AML-193 (cell line): Measurements from ENCODE around the gene IGFBP2.
A peak's percentile ranks its signal among the peaks of the same experiment; 100 is the strongest.

Experiments used
- DNase-seq, 2 experiments: peaks; one replicate each; lab custom pipeline; 2025; lab: John Stamatoyannopoulos, UW

Gene IGFBP2

DNA sequence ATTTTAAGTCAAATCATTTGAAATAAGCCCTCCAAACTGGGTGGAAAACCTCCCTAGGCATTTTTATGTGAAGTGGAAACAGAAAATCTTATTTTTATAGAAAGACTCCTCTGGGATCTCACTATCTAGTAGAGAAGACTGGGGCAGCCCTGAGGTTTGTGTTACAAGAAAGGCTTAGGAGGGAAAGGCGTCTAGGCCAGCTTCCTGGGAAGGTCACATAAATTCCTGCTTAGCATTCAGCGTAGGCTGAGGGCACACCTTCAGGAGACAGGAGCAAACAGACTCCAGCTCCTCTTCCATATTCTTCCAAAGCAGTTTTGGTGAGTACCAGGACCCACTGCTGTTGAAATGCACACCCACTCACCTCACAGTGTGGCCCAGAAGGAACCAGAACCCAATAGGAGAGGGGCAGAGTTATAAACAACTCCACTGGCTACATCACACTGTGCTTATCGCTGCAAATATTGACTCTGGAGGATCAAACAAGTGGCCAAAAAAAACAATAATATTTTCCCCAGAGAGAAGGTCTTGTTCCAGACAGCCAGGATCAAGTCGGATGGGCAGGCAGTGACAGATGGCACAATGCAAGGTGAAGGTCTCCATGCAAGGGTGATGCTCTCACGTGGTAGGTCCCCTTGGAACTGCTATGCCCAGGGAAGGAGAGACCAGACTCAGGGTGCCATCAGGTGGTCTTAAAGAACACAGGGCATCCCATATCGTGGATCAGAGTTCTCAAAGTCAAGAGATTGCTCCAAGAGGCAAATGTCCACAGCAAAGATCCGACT lies 17.7 kb upstream of the IGFBP2 start:
- no peak for DNase-seq

DNA sequence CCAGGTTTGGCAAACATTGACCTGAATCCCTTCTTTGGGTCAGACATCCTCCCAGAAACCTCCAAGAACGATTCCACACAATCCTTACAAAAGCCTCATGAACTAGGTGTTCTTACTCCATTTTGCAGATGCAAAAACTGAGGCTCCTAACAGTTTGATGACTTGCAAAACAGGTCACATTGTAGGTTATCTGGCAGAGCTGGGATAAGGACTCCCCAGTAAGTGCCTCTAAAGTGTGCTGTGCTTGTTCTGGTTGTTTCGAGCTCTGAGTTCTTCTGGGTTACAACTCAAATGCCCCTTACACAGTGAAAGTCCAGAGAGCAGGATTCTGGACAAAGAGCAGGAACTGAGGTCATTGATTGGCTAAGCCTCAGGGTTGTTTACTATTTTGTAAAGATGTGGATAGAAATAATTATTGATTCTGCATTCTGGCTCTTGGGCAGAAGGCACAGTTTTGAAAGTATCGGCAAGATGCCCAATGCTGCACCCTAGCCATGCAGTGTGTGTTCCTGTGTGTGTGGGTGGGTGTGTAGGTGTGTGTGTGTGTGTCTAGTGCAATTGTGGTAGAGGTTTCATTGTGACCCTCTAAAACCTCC lies 17.0 kb upstream of the IGFBP2 start:
- no peak for DNase-seq

DNA sequence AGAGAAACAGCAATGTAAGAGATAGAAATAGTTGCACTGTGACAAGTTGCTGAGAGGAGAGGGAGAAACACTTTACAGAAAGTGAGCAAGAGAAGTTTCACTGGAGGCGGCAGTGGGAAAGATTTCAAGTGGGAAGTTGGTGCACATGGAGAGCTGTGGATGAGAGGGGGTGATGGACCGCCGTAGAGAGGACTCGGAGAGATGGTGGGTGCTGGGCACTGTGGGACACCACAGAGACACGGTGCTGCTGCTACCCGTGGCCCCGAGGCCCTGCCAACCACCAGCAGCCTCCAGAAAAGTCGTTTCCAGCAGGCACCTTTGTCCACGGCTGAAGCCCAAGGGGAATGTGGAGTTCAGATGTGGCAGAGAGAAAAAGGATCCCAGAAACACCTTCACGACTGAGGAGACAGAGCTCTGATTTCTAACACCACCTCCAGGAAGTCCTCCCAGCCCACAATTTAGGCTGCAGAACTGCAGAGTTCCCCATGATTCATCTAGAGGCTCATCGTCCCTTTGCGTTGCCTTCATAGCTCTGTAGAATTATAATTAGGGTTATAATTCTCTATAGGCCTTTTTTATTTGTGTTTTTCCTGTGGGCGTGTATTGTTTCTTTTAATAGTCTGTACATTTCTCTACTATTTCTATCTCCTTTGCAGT lies 15.9 kb upstream of the IGFBP2 start:
- no peak for DNase-seq

DNA sequence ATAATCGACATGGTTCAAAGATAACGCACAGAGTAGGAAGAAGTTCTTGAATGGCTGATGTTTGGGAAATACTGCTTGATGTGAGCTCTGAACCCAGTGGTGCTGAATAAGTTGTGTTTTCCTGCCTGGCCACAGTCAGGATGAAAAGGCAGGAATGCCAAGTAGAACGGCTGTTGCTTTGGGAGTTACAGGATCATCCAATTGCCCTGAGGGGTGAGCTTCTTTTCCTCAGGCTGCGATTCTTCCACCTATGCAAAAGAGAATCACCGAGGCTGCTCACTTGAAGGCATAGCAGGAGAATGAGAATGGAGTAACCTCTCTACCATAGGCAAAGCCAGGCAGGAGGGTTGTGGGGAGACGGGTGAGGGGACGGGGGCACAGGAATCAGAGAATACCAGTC lies 14.4 kb upstream of the IGFBP2 start:
- no peak for DNase-seq

DNA sequence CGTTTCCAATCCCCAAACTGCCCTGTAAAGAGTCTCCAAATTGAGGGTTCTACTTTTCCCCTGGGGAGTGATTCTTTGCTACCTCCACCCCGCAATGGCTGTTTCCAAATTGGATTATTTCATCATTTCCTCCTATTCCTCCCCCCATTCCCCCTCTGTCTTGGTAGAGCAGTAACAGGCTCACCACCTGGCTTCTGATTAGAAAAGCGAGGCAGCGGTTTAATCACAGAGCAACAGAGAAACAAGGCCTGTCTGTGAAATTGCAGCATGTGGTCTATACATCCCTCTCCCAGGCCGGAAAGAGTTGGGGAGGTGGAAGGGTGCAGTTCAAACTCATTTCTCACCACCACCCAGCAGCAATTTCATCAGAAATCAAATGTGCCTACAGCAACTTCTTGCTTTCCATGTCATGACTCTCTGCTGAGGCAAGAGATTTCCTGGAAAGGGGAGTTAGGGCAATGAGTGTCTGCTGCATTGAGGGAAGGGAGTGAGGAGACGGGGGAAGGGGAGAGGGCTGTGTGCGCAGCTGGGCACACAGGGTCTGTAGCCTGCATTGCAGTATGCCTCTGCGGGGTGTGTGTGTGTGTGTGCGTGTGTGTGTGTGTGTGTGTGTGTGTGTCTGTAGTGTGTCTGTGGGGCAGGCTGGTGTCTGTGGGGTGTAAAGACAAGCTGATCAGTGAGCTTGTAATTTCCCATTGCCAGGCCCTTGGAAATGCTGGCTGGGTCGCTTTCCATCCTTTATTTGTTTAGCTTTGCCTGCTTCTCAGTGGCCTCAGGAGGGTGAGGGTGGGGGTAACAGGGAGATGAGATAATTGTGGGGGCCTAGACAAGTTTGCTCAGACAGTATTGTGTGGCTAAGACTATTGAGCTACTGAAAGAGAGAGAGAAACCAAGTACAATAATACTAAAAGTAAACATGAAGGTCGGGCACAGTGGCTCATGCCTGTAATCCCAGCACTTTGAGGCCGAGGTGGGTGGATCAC lies 13.5 kb upstream of the IGFBP2 start:
- peak; percentile 61 to 71 for DNase-seq

DNA sequence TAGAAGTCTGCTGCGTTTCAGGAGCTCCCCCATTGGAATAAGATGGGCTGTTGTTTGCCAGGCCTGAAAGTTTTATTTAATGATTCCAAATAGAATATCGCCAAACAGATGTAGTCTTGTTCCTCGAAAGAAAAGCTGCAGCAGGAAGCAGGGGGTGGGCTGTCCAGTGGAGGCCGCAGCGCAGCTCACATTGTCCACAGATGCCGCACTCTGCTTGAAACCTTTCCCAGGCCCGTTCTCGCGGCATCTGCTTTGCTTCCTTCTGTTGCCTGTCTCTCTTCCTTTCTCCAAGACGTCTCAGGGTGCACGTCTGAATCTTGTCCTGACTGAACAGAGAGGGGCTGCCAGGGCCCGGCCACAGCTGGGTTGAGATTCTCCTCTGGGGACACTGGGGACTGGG lies 12.4 kb upstream of the IGFBP2 start:
- no peak for DNase-seq

DNA sequence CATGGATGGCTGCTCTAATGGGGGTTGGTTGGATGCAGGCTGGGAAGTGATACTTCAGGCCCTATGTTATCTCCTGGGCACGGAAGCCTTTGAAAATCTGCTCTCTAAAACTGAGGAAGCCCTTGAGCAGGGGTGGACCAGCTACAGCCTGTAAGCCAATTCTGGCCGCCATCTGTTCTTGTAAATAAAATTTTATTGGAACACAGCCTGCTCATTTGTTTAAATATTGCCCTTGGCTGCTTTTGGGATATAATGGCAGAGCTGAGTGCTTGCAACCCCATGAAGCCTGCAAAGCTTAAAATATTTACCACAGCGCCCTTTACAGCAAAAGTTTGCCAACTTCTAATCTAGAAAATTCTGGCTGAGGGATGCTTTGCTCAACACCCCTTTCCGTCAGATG lies 11.9 kb upstream of the IGFBP2 start:
- no peak for DNase-seq

DNA sequence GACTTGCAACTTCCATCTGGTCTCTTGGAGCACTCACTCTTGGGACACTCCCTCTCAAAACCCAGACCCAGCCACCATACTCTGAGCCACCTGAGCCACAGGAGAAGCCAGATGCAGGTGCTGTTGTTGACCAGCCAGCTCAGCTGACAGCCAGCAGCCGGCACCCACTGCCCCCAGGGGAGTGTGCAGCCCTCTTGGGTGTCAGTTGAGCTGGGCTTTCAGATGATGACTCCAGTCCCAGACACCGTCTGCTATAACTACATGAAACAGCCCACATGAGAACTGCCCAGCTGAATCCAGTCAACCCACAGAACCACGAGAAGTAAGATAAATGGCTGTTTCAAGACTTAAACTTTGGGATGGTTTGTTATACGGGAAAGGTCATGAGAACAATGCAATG lies 10.7 kb upstream of the IGFBP2 start:
- DNase-seq, result no peak

DNA sequence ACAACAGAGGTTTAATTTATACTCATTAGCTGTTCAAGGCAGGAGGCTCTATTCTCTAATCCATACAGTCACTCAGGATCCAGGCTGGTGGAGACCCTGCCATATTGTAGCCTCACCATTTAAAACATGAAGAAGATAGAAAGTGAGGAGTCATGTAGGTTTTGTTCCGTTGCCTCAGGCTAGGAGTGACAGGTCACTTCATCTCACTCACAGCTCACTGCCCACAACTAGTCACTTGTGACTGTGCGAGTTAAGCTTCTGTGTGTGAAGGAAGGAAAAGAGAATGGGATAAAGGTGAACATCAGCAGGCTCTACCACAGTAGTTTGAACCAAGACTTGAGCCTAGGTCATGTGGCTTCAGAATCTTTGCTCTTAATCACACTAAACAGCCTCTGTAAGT lies 9.0 kb upstream of the IGFBP2 start:
- no peak for DNase-seq

DNA sequence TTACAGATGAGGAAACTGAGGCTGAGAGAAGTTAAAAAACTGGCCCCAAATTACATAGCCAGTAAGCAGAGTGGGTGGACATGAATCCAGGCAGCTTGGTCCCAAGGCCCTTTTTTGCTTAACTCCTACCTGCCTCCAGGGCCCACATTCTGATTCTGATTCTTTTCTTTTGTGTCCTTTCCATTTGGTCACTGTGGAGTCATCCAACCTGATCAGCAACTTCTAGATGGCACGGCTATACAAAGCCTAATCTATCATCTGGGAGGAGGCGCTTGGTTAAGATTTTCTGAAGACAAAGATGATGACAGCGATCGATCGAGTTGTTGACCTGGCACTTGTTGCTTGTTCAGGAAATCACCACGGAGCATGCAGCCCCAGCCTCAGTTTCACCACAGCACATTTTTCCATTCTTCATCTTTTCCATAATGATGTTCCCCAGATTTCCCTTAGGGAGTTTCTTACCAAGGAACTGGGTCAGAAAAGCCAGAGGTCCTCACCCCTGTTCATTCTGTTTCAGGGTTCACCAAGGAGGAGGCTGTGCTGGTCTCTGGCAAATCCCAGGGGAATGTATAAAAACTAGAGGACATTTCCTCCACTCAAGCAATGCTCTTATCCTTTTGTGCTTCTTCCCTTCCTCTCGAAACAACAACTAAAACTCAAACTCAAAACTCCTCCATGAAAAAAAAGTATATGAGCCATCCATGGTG lies 6.9 kb upstream of the IGFBP2 start:
- no peak for DNase-seq

DNA sequence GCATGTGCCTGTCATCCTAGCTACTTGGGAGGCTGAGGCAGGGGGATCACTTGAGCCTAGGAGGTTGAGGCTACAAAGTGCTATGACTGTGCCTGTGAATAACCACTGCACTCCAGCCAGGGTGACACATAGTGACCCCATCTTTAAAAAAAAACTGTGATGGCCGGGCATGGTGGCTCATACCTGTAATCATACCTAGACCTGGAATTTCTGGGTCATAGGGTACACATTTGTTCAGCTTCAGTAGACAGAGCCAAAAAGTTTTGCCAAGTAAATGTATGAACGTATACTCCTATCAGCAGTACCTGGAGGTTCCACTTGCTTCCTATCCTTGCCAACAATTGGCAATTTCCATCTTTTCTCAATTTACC lies 6.4 kb upstream of the IGFBP2 start:
- no peak for DNase-seq

DNA sequence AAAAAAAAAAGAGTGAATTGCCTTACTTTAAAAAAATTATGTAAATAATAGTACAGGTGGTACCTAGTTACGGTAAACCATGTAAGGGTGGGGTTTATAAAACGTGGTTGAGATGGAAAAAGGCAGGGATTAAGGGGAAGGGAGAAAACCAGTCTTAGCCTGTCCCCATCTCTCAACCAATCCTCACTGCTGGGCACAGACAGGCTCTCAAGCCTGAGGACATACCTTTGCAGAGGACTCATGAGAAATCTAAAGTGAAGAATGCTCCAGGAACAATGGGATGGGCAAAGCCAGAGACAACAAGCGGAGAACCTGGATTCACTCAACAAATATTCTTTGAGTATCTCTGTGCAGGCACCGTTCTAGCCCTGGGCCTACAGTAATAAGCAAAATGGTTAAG lies 3.4 kb upstream of the IGFBP2 start:
- no peak for DNase-seq

DNA sequence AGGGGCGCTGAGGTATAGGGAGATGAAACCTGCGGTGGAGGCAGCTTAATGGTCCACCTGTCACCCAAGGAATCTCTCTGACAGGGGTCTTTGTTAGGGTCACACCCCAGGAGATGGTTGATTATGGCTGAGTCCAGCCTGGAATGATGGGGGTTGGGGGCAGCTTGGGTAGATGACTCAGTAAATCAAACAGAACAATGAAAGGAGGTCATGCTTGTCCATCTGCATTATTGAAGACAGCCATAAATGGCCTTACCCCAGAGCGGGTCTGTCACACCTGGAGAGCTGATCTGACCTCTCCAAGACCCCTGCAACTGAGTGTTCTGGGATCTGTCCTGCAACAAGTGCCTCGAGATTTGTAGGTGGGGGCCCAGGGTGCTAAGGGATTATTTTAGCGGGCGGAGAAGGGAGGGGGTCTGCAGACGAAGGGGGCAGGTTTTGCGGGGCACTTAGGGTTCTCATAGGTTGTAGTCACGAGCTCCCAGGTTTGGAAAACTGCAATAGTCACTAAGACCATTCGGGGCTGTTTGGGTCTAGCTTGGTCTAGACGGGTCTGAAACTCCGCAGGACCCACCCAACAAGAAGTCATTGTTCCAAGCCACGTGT lies 771 bp upstream of the IGFBP2 start:
- no peak for DNase-seq

DNA sequence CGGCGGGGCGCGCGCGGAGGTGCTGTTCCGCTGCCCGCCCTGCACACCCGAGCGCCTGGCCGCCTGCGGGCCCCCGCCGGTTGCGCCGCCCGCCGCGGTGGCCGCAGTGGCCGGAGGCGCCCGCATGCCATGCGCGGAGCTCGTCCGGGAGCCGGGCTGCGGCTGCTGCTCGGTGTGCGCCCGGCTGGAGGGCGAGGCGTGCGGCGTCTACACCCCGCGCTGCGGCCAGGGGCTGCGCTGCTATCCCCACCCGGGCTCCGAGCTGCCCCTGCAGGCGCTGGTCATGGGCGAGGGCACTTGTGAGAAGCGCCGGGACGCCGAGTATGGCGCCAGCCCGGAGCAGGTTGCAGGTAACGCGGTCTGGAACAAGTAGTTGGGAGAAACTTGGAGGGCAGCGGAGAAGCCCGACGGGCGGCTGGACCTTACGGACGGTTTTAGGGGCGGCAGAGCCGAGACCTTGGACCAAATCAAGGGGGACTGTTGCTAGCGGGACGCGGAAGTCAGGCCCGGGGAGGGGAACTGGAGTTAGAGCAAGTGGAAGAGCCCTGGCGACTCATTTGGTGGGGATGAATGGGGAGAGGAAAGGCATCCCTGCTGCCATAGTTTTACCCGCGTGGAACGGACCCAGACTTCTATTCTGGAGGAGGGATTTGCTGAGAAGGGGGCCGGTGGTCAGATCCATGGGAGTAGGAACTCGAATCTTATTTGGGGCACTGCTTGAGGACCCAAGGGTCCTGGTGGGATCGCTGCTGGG lies 573 bp downstream of the IGFBP2 start:
- no peak for DNase-seq

DNA sequence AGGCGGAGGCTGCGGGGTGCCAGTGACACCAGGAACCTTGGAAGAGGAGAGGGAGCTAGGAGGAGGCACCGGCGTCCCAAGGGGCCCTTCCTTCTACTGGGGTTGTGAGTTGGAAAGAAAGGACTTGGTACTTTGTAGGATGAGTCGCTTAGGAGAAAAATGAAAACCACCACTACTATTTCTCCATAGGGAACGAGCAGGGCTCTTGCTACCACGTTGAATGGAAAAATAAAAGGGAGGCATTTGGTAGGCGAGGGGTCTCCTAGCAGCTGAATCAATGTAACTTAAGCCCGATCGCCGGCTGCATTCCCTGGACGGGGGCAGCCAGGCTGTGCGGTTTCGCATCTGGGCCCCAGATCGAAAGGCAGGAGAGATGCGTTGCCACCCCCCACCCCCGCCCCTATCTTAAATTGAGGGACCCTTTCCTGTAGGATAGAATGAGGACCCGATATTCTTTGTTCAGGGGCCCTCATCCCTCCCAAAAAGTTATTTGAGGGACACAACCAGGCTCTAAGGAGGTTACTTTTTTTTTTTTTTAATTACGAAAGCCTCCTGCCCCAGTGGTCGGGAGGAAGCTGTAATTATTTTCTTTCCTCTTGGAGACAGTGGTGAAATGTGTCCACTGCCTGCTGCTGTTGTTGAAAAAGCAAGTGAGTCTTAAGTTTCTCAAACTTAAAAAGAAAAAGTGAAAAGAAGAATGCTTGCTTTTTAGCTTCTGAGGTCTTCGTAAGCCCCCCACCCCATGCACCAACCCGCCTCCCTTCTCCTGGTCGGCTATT lies 1.3 kb downstream of the IGFBP2 start:
- peak; percentile 21 to 27 for DNase-seq

DNA sequence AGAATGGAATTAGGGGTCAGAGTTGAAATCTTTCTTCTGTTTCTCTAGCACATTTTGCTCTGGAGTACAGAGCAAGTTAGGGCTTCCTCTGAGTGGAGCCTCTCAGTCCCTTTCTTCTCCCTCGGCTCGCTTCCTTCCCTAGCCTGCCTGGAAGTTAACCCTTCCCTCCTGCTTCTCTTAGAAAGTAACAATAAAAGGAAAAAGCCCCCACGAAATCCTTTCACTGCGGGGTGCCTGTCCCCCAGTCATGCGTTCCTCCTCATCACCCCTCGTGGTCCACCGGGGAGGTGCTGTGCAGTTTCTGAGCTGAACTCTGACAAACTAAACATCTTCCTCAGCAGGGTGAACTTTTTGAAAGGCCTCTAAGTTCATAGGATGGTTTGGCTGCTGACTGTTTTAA lies 2.0 kb downstream of the IGFBP2 start:
- DNase-seq, result no peak

DNA sequence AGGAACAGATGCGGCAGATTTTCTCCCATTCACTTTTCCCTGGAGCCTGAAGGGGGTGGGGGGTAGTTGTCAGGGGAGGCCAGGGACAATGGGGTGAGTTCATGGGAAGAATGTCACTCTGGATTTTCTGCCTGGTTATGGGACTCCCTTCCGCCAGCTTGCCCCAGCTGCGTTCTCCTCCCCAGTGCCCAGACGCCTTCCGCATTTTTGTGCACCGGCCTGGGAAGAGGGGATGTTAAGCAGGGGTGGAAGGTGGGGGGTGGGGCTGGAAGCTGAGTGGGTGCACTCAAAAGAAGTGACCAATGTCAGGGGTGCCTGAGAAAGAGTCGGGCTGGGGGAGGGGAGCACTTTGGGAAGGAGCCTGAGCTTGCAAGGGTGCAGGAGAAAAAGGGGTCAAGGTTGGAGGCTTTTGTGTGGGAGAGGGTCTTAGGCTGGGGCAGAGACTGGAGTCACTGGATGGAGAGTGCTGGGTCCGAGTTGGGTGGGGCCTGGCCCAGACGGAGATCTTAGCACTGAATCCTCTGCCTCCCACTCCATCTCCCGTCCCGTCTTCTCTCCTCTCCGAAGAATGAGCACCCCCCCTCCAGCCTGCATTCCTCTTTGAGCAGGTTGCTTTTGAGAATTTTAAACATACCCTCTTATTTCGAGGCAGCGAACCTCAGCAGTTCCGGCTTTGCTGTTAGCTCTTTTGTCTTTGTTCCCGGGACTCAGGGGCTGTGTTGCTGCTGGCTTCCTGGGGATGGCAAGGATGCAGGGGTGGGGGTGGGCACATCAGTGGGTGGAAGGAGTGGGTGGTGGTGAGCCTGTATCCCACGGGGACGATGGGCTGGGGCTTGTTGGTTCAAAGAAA lies 2.7 kb downstream of the IGFBP2 start:
- DNase-seq, result no peak

DNA sequence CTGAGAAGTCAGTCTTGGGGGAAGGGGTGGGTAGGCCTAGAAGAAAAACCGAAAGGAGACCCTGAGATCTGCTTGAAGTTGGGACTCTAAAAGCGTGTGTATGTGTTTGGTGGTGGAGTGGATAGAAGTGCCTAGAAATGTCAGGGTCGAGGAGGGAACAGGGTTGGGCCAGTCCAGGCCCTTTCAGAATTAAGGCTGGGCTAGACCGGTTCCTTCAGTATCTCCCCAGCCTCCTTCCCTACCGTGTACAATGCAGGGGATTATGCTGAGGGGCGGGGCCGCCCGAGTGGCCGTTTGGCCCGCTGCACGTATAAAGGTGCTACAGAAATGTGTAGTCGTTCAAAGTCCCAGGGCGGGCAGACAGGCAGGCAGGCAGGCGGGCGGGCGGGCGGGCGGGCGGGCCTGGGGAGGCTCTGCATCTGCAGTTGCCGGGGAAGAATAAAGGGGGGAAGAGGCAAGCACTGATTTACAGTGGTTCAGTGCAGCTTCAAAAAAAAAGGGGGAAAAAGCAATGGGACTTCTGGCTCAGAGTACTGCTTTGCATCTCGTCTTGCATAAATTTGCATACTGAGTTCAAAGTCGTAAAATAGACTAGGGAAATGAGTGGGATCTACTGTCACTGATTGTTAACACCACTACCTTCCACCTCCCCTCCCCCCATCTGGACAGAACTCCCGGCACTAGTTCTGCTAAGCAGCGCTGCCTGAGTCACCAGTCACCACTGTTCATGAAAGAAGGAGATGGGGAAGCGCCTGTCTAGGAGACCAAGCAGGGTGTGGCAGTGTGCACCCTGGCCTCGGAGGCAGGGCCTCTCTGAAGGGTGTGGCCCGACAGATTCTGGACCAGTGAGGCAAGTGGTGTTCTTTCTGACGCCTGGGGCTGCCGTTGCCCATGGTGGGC lies 3.6 kb downstream of the IGFBP2 start:
- no peak for DNase-seq
